ENCODE measurements around the gene HHIP.

- TF ChIP-seq ZC3H8 (IDR thresholded peaks at IDR 0.05) = no peak
- TF ChIP-seq, protein P1, sequence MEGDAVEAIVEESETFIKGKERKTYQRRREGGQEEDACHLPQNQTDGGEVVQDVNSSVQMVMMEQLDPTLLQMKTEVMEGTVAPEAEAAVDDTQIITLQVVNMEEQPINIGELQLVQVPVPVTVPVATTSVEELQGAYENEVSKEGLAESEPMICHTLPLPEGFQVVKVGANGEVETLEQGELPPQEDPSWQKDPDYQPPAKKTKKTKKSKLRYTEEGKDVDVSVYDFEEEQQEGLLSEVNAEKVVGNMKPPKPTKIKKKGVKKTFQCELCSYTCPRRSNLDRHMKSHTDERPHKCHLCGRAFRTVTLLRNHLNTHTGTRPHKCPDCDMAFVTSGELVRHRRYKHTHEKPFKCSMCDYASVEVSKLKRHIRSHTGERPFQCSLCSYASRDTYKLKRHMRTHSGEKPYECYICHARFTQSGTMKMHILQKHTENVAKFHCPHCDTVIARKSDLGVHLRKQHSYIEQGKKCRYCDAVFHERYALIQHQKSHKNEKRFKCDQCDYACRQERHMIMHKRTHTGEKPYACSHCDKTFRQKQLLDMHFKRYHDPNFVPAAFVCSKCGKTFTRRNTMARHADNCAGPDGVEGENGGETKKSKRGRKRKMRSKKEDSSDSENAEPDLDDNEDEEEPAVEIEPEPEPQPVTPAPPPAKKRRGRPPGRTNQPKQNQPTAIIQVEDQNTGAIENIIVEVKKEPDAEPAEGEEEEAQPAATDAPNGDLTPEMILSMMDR (IDR thresholded peaks at IDR 0.05 in 2 of 3, conservative IDR thresholded peaks at IDR 0.05 in 1 of 3; ENCODE audit: insufficient read depth in 2 of 3, low read depth in 1 of 3, low read length in 3 of 3) = no peak
- TF ChIP-seq ZFP36 (IDR thresholded peaks at IDR 0.05; ENCODE audit: low read depth, low read length, partially characterized antibody) = no peak
- TF ChIP-seq LARP7 (IDR thresholded peaks at IDR 0.05) = no peak
- TF ChIP-seq EZH2 (IDR thresholded peaks at IDR 0.05; ENCODE audit: borderline replicate concordance, low read depth, low read length) = no peak
- no peak for TF ChIP-seq JUNB (CRISPR knock-in tag; conservative IDR thresholded peaks at IDR 0.05)
- TF ChIP-seq HNRNPH1 (optimal IDR thresholded peaks at IDR 0.05; ENCODE audit: low read depth, low read length) = no peak
- no peak for TF ChIP-seq ZBTB11 (CRISPR knock-in tag; IDR thresholded peaks at IDR 0.05)
- TF ChIP-seq, protein P2, sequence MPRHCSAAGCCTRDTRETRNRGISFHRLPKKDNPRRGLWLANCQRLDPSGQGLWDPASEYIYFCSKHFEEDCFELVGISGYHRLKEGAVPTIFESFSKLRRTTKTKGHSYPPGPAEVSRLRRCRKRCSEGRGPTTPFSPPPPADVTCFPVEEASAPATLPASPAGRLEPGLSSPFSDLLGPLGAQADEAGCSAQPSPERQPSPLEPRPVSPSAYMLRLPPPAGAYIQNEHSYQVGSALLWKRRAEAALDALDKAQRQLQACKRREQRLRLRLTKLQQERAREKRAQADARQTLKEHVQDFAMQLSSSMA (CRISPR knock-in tag; IDR thresholded peaks at IDR 0.05) = no peak
- no peak for TF ChIP-seq ZBED1 (IDR thresholded peaks at IDR 0.05)
- TF ChIP-seq ARID3B (CRISPR knock-in tag; IDR thresholded peaks at IDR 0.05; ENCODE audit: borderline replicate concordance) = no peak
- TF ChIP-seq TSHZ1 (CRISPR knock-in tag; IDR thresholded peaks at IDR 0.05) = no peak
Measured at GRCh38 chr4:144757969-144758368, 112.0 kb downstream of the HHIP start.
